Measurements from ENCODE around the gene HOXA5. TPM values are rescaled to one million over a fixed set of nuclear protein-coding genes. Genes with fewer than 3 reads are reported as not detected.

The HOXA5 gene
- total RNA-seq, 1 experiment from 2014 or later: not detected

- peaks cover 96% of the 10 kb centered on the region for H3K27me3 ChIP-seq (ENCODE audit: insufficient read depth, low read length)
- Mint-ChIP-seq H3K27ac (no peak overlapping the region), H3K9me3 (peaks cover 2 to 23% of the 10 kb centered on the region in 2 experiments; a peak in 2 of 5 replicates), H3K4me1 (peaks cover 7 to 34% of the 10 kb centered on the region in 2 experiments), H3K4me3 (no peak overlapping the region), H3K27me3 (ENCODE audit: low read depth) (peaks cover 100% of the 10 kb centered on the region), H3K36me3 (ENCODE audit: insufficient read depth in 1 of 3, low read depth in 3 of 3) (peaks cover 0 to 2% (median 0%) of the 10 kb centered on the region in 3 experiments; a peak in 3 of 7 replicates)
- peak; percentile 17 for DNase-seq
- no peak overlapping the region for H2AK5ac ChIP-seq (ENCODE audit: insufficient read length, low read length)
- H3K27ac ChIP-seq (ENCODE audit: insufficient read length, low read depth, low read length): no peak overlapping the region
- H4K5ac ChIP-seq (ENCODE audit: insufficient read length, low read depth, low read length): no peak overlapping the region
- no peak overlapping the region for H2BK20ac ChIP-seq (ENCODE audit: low read depth, low read length, poor library complexity, severe bottlenecking)
- no peak overlapping the region for H3K23ac ChIP-seq (ENCODE audit: insufficient read length, low read depth, low read length)
- TF ChIP-seq, protein P1, sequence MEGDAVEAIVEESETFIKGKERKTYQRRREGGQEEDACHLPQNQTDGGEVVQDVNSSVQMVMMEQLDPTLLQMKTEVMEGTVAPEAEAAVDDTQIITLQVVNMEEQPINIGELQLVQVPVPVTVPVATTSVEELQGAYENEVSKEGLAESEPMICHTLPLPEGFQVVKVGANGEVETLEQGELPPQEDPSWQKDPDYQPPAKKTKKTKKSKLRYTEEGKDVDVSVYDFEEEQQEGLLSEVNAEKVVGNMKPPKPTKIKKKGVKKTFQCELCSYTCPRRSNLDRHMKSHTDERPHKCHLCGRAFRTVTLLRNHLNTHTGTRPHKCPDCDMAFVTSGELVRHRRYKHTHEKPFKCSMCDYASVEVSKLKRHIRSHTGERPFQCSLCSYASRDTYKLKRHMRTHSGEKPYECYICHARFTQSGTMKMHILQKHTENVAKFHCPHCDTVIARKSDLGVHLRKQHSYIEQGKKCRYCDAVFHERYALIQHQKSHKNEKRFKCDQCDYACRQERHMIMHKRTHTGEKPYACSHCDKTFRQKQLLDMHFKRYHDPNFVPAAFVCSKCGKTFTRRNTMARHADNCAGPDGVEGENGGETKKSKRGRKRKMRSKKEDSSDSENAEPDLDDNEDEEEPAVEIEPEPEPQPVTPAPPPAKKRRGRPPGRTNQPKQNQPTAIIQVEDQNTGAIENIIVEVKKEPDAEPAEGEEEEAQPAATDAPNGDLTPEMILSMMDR (conservative IDR thresholded peaks at IDR 0.05): no peak
- H3K4me2 ChIP-seq (ENCODE audit: insufficient read depth, insufficient read length, low read length): no peak overlapping the region
- no peak overlapping the region for H2AFZ ChIP-seq (ENCODE audit: low read length)
- H3K14ac ChIP-seq (ENCODE audit: insufficient read depth, low read length): no peak overlapping the region
- H2BK5ac ChIP-seq (ENCODE audit: insufficient read length, low read length): no peak overlapping the region
- no peak overlapping the region for H3K9ac ChIP-seq (ENCODE audit: extremely low read depth, insufficient read length, low read length)
- H4K8ac ChIP-seq (replicated peaks; ENCODE audit: insufficient read length, low read depth, low read length): no peak overlapping the region
- no peaks in the 10 kb centered on the region for H3K23me2 ChIP-seq (ENCODE audit: insufficient read length, low read depth, low read length, poor library complexity, severe bottlenecking)
- no peak overlapping the region for H2BK15ac ChIP-seq (ENCODE audit: low read depth, low read length)
- H2BK12ac ChIP-seq (ENCODE audit: insufficient read length, low read depth, low read length): no peak overlapping the region
- H3K4me1 ChIP-seq (ENCODE audit: insufficient read depth, low read length): no peaks in the 10 kb centered on the region
- WGBS (ENCODE audit: extremely low coverage, insufficient read length, low lambda C conversion rate): no CpG with 5 or more reads among the region's 4 CpGs
- H3K18ac ChIP-seq (ENCODE audit: insufficient read length, low read depth, low read length): no peak overlapping the region
- no peak overlapping the region for H3T11ph ChIP-seq (ENCODE audit: low read length)
- H3K79me2 ChIP-seq (ENCODE audit: insufficient read depth, low read length): no peaks in the 10 kb centered on the region
- no peaks in the 10 kb centered on the region for H3K79me1 ChIP-seq (ENCODE audit: insufficient read depth, low read depth, low read length, poor library complexity, severe bottlenecking)
- no peak overlapping the region for H3K56ac ChIP-seq (ENCODE audit: insufficient read length, low read depth, low read length)
- H3K4ac ChIP-seq (ENCODE audit: low read depth, low read length): no peak overlapping the region
- H4K91ac ChIP-seq (ENCODE audit: insufficient read length, low read depth, low read length): no peak overlapping the region
- H2BK120ac ChIP-seq (ENCODE audit: low read depth, low read length, poor library complexity, severe bottlenecking): no peak overlapping the region
- no peaks in the 10 kb centered on the region for H3K9me3 ChIP-seq (ENCODE audit: control insufficient read depth, low read depth, low read length)
- H4K20me1 ChIP-seq (ENCODE audit: control insufficient read depth, insufficient read depth, insufficient read length): no peaks in the 10 kb centered on the region
Measured at GRCh38 chr7:27181795-27182275, 38.4 kb upstream of the HOXA5 start.

Data from H9 (cell line).